PC-9 (cell line): ENCODE measurements around the gene MYLK. TPM values are rescaled to one million over a fixed set of nuclear protein-coding genes. Genes with fewer than 3 reads are reported as not detected.

Source experiments
- BruUV-seq: library from RNA; stranded (reverse); fragments of 400-500 nt; replicated peaks from 2 replicates; lab custom pipeline; 2021; lab: Mats Ljungman, UMichigan
- CTCF ChIA-PET: fragments of 300-600 bp; sonication (Branson Sonifier 250); formaldehyde crosslinking; loops from one replicate; lab custom pipeline; 2022; ENCODE audit warnings: antibody characterized with exemption; lab: Charles Lee
- POLR2A ChIA-PET: fragments of 300-600 bp; sonication (Branson Sonifier 250); formaldehyde crosslinking; loops from one replicate; lab custom pipeline; 2022; ENCODE audit warnings: antibody characterized with exemption; ENCODE audit not compliant: unreplicated experiment; lab: Charles Lee
- DNase-seq, 2 experiments: peaks; one replicate each; pipeline versions ENCODE4 v3.0.0 to v3.0.0-alpha.2; 2015 to 2022; ENCODE audit warnings: mixed read lengths in 1 of 2
- H2AFZ ChIP-seq: fragments of 200-600 bp; sonication (generic); 2 replicates; pipeline ENCODE4 v1.8.1; 2017; ENCODE audit warnings: antibody characterized with exemption
- H3F3A ChIP-seq: fragments of 200-600 bp; sonication (generic); 2 replicates; pipeline ENCODE4 v1.8.1; 2017; ENCODE audit warnings: antibody characterized with exemption, mild to moderate bottlenecking, low read depth; ENCODE audit not compliant: insufficient read depth
- H3K27ac ChIP-seq: fragments of 200-600 bp; sonication (generic); 2 replicates; pipeline ENCODE4 v1.6.1; 2016; ENCODE audit warnings: mixed run types
- H3K27me3 ChIP-seq: fragments of 200-600 bp; sonication (generic); 2 replicates; pipeline ENCODE4 v1.6.1; 2016; ENCODE audit warnings: low read depth, mixed run types; ENCODE audit not compliant: insufficient read depth
- H3K36me3 ChIP-seq: fragments of 200-600 bp; sonication (generic); 2 replicates; pipeline ENCODE4 v1.6.1; 2016; ENCODE audit warnings: low read depth, mixed run types
- H3K4me1 ChIP-seq: fragments of 200-600 bp; sonication (generic); replicated peaks from 2 replicates; pipeline ENCODE4 v1.6.1; 2016; ENCODE audit warnings: mixed run types; ENCODE audit not compliant: insufficient read depth
- H3K4me2 ChIP-seq: fragments of 200-600 bp; sonication (generic); 2 replicates; pipeline ENCODE4 v1.6.1; 2017; ENCODE audit warnings: mixed run types
- H3K4me3 ChIP-seq: fragments of 200-600 bp; sonication (generic); 2 replicates; pipeline ENCODE4 v1.6.1; 2016; ENCODE audit warnings: mixed run types
- H3K79me2 ChIP-seq: fragments of 200-600 bp; sonication (generic); 2 replicates; pipeline ENCODE4 v1.6.1; 2017; ENCODE audit warnings: low read depth, mixed run types
- H3K9me2 ChIP-seq: fragments of 200-600 bp; sonication (generic); 2 replicates; pipeline ENCODE4 v1.8.1; 2017; ENCODE audit warnings: mild to moderate bottlenecking; ENCODE audit not compliant: insufficient read depth
- H3K9me3 ChIP-seq: fragments of 200-600 bp; sonication (generic); 2 replicates; pipeline ENCODE4 v1.8.1; 2016; ENCODE audit warnings: low read depth; ENCODE audit not compliant: insufficient read depth
- H4K20me1 ChIP-seq: fragments of 200-600 bp; sonication (generic); 2 replicates; pipeline ENCODE4 v1.8.1; 2017; ENCODE audit not compliant: insufficient read depth
- EZH2 ChIP-seq: fragments of 200-600 bp; sonication (generic); IDR thresholded peaks from 2 replicates; pipeline ENCODE4 v1.8.0; 2017; ENCODE audit warnings: antibody characterized with exemption, low read depth
- intact Hi-C: fragments of 100-400 bp; cut with micrococcal nuclease; formaldehyde crosslinking; loops from one replicate; pipeline ENCODE4 v1.10.0; 2022; ENCODE audit not compliant: unreplicated experiment
- total RNA-seq: library from RNA; stranded (reverse); gene quantifications from 2 replicates; pipeline ENCODE4 v1.2.3, GENCODE V29; 2021
- TF ChIP-seq, protein P1 (sequence below): fragments of 200-600 bp; sonication (generic); conservative IDR thresholded peaks from 2 replicates; pipeline ENCODE4 v1.6.1; 2017; ENCODE audit warnings: mixed run types, antibody characterized with exemption, mild to moderate bottlenecking, moderate library complexity

The MYLK gene
- total RNA-seq, 1 experiment from 2014 or later, result 0.72 TPM

DNA sequence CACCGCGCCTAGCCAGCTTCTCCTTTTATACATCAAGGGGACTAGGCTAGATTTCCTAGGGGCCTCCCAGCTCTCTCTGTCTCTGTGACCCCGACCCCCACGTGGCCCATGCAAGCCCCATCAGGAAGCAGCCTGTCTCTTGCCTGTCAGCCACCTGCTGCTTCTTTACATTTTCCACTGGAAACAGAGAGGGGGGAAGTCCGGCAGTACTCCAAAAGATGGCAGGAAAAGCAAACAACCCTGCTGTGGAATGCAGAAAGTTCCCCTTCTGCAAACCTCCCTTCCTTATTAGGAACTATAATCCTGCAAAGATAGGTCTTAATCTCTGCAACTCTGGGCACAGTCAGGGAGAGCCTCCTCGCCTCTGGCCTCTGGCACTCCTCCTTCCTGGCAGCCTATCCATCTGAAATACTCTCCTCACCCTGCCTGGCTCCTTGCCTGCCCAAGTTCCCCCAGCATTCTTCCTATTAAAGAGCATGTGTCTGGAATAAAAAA is 251.9 kb downstream of the MYLK start:
- Histone ChIP-seq H3K4me2 (0 out of 2 replicates have a peak overlapping the region, but pooled peaks have one; percentile 19), H3K9me3 (0 out of 2 replicates have a peak, but pooled peaks cover 9% of the 10 kb centered on the region), H3K27me3 (no peaks in the 10 kb centered on the region), H3K36me3 (no peaks in the 10 kb centered on the region), H3K4me1 (peaks cover 40% of the 10 kb centered on the region), H4K20me1 (no peaks in the 10 kb centered on the region), H3F3A (peaks cover 11% of the 10 kb centered on the region; the same call in 1 of the 2 replicates), H3K79me2 (no peaks in the 10 kb centered on the region), H2AFZ (no peak overlapping the region), H3K4me3 (no peak overlapping the region), H3K27ac (0 out of 2 replicates have a peak overlapping the region, but pooled peaks have one; percentile 13), H3K9me2 (no peaks in the 10 kb centered on the region)
- ChIA-PET POLR2A (interaction anchor here (0.6 kb wide), 1 partner anchor 45 kb away, joined by 4 read pairs; no protein-coding TSS in a partner anchor), CTCF (no interaction called here)
- intact Hi-C loops, result no loop called here
- peak in 1 of 2 experiments; percentile 47 for DNase-seq
- TF ChIP-seq, protein P1, sequence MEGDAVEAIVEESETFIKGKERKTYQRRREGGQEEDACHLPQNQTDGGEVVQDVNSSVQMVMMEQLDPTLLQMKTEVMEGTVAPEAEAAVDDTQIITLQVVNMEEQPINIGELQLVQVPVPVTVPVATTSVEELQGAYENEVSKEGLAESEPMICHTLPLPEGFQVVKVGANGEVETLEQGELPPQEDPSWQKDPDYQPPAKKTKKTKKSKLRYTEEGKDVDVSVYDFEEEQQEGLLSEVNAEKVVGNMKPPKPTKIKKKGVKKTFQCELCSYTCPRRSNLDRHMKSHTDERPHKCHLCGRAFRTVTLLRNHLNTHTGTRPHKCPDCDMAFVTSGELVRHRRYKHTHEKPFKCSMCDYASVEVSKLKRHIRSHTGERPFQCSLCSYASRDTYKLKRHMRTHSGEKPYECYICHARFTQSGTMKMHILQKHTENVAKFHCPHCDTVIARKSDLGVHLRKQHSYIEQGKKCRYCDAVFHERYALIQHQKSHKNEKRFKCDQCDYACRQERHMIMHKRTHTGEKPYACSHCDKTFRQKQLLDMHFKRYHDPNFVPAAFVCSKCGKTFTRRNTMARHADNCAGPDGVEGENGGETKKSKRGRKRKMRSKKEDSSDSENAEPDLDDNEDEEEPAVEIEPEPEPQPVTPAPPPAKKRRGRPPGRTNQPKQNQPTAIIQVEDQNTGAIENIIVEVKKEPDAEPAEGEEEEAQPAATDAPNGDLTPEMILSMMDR, result no peak
- no peak for TF ChIP-seq EZH2
- BruUV-seq, result no TSS peak

DNA sequence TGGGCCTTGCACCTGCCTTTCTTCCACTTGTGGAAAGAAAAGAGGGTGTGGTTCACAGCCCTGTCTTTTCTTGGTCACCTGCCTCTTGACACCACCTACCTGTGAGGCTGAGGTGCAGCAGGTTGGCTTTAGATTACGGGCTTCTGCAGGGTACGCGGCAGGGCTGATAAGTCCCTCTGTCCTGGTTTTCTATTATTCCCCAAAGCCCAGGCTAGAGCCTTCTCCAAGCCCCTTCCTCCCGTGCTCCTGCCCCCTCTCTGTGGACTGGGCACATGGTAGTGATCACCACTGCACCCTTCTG is 254.4 kb downstream of the MYLK start:
- Histone ChIP-seq H3K79me2 (no peaks in the 10 kb centered on the region), H3K4me1 (peaks cover 31% of the 10 kb centered on the region), H3K4me2 (no peak overlapping the region), H3K9me3 (0 out of 2 replicates have a peak, but pooled peaks cover 9% of the 10 kb centered on the region), H3K4me3 (no peak overlapping the region), H2AFZ (no peak overlapping the region), H3K9me2 (no peaks in the 10 kb centered on the region), H3K27me3 (no peaks in the 10 kb centered on the region), H3K27ac (no peak overlapping the region), H4K20me1 (no peaks in the 10 kb centered on the region), H3K36me3 (no peaks in the 10 kb centered on the region), H3F3A (no peaks in the 10 kb centered on the region)
- no peak for TF ChIP-seq EZH2
- TF ChIP-seq, protein P1, result peak; percentile 34; the same call in 1 of the 2 replicates
- no peak for DNase-seq
- intact Hi-C loops, result no loop called here
- BruUV-seq, result no TSS peak
- ChIA-PET POLR2A (no interaction called here), CTCF (no interaction called here)

DNA sequence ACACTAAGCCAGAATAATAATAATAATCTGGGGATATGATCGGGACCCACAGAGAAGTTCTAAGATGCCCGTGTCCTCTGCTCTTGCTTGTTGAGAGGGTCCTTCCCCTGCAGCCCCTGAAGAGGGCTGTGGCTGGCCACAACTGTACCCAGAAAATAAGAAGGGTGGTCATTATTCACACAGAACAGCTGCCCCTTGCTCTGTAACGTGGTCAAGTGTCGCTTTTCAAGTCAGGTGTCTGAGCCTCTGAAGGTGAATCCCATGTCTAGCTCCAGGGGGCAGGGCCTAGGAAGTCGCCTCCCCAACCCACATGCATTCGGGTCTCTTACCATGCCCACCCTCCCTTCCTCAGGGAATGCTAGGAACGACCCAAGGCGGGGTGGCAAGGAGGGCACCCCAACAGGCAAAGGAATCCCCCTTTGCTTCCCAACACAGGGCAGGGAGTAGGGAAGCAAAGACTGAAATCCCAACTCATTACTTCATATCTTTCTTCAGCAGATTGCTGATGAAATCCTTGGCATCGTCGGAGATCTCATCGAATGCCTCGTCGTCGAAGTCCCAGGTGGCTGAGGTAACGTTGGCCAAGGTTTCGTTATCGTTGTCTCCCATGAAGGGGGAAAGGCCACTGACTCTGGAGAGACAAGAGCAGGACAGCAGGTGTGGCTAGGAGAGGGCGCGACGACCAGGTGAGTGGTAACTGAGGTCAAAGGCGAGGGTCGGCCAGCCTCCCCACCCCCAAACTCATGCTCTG is 255.0 kb downstream of the MYLK start:
- H3K79me2 ChIP-seq, result no peaks in the 10 kb centered on the region
- ChIA-PET POLR2A (no interaction called here), CTCF (no interaction called here)
- H3K36me3 ChIP-seq, result no peaks in the 10 kb centered on the region
- H3K9me3 ChIP-seq, result 0 out of 2 replicates have a peak, but pooled peaks cover 9% of the 10 kb centered on the region
- H3K27me3 ChIP-seq, result no peaks in the 10 kb centered on the region
- no peak for DNase-seq
- no peak overlapping the region for H3K27ac ChIP-seq
- H3K4me3 ChIP-seq, result no peak overlapping the region
- no peaks in the 10 kb centered on the region for H4K20me1 ChIP-seq
- H3F3A ChIP-seq, result no peaks in the 10 kb centered on the region; the same call in 1 of the 2 replicates
- H2AFZ ChIP-seq, result no peak overlapping the region
- peaks cover 37% of the 10 kb centered on the region for H3K4me1 ChIP-seq
- no peak overlapping the region for H3K4me2 ChIP-seq
- intact Hi-C loops, result no loop called here
- TF ChIP-seq EZH2, result no peak
- TF ChIP-seq, protein P1, result no peak
- BruUV-seq, result no TSS peak
- no peaks in the 10 kb centered on the region for H3K9me2 ChIP-seq
